KG1 (cell line): ENCODE measurements around the gene CAMK1G.

Experiments
- DNase-seq: peaks from one replicate; lab custom pipeline; 2025; lab: John Stamatoyannopoulos, UW

CAMK1G gene

DNA sequence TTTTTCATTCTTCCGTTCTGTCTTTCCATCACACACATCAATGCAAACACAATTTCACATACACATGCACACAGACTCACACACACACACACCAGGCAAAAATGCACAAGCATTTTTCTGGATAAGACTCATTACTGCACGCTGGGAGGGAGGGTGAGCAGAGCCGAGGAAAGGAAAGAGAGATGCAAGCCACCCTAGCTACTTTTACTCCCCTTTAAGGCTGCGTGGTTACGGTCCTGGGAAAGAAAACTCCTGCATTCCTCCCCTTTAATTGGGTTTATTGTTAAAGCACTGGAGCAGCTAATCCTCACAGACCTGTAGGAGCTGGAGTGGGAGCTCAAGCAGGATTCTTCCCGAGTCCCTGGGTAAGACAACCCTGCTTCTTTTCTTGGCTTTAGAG lies at the start of gene CAMK1G:
Gene CAMK1G (plus strand): TSS at position 307 of the 400 bp plus-strand sequence. CDS start 11,270 bp downstream, outside the sequence.
- no peak for DNase-seq

DNA sequence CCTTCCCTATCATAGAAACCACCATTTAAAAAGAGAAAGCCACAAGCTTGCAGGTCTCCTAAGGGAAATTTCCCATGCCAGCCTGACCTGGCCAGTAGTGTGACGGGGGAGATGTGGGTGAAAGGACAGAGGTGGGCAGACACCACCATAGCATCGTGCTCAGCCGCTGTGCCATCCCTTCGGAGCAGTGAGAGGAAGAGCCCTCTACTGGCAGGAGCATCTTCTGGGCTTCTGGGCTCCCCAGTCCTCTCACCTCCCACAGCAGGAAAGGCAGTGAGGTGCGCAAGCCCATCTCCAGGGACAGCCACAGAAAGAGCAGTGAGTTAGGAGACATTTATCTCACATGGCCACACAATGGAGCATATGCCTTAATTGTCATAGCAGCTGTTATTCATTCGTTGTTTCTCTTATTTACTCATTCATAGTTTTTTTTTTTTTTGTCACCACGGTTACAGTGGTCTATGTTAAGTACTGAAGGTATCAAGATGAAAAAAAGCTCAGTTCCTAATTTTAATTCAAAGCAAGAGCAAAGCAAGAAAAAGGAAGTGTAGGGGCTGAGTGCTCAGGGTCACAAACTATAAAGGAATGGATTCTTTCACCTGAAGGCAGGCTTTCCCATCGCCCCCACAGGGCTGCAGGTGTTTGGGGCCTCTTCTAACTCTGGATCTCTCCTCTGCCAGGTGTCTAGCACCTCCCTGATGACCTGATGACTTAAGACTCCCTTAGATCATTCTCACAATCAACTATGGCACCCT lies 48.8 kb upstream of the CAMK1G start:
- DNase-seq, result no peak

DNA sequence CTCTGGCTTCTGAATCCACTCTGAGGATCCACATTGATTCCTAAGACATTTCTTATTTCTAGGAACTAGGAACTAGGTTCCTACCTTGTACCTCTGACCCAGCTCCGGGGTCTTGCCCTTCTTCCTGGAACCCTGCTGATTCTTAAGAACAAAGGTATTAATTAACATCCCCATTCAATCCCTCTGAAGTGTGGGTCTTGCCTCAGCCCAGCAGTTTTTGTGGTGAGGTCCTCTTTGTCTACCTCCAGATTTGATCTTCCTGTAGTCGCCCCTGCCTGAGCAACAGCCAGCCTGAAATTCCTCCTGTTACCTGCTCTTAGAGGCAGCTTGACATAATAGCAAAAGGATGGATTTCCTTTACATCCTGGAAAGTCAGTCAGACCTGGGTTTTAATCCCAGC lies 46.7 kb upstream of the CAMK1G start:
- DNase-seq, result no peak

DNA sequence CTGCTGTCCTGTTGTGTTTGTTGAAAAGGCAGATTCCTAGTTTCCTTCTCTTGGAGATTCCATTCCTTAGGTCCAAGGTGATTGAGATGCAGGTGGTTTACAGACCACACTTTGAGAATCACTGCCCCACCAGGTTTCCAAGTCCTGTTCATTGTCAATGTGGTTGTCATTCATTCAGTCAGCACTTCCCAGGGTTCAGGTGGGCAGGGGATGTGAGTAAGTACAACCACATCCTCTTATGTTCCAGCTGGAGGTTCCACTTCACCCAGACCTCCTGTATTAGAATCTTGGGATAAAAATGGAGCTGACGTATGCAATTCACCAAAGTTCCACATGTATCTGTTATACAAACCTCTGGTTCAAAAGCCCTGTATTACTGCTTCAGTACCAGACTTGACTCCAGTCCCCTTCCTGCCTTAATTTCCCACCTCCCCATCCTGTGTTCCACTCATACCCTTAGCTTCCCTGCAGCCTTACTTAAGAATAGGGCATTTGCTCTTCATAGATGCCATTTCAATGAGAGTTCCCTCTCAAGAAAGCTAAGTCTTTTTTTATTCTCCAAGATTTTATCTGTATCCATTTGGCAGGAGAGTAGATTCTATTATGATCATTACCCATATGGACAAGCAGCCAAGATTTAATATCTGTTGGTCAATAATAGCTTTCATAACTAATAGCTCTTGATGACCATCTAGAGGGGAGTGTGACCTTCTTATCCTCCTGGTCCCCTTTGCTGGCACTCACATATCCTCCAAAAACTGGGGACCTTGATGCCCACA lies 46.0 kb upstream of the CAMK1G start:
- no peak for DNase-seq

DNA sequence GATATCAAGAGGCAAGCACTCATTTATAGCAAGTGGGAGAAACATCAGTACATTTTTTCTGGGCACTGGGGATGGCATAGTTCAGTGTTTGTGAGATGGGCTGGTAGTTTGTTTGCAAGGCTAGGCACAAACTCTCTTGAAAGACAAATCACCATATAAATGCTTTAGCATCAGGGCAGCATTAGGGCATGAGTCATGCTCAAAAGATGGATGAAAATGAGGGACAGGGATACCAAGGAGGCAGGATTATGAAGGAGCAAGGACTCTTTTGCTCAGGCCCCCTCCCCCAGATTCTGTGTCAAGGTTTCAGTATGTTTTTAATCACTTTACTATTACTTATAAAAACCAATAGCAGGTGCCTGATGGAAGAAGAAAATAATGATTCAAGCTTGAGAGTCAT lies 43.9 kb upstream of the CAMK1G start:
- no peak for DNase-seq

DNA sequence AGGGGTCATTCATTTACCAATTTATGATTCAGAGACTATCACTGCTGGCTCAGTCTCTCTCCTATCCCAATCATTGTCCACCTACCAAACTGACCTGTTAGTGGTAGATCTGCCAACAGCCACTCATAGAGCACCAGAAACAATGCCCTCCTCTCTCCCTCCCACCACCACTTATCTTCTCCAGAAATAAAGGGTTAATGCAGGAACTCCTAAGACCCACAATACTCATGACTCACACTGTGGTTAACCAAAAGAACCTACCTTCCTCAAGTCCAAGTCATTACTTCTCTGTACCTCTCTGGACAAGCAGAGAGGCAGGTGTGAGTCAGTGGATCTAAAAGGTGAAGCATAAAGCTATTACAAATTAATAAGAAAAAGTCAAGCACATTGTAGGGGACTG lies 40.9 kb upstream of the CAMK1G start:
- no peak for DNase-seq

DNA sequence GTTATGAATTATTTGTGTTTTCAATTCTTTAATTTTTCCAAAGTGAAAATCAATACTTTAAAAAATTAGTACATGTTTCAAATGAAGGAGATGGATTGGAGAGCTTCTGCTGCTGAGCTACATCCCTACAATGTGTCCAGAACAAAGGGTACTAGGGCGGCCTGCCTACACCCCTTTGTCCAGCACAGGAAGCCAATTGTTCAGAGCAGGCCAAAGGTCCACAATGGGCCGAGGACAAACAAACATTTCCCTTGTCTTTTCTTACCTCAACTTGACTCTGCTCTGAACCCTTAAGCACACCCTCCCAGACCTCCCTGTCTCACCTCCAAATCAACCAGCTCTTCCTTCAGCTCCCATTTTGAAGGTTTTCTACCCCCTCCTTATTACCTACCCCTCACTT lies 39.4 kb upstream of the CAMK1G start:
- DNase-seq, result no peak

DNA sequence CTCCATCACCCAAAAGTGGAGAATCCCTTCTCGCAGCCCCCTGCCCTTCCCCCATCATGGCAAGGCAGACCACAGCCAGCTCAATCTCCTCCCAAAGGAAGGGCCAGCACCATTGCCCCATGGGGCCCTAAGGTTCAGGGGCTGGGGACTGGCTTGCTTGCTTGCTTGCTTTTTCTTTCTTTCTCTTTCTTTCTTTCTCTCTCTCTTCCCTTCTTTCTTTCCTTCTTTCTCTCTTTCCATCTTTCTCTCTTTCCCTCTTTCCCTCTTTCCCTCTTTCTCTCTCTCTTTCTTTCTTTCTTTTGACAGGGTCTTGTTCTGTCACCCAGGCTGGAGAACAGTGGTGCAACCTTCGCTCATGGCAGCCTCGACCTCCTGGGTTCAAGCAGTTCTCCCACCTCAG lies 38.1 kb upstream of the CAMK1G start:
- no peak for DNase-seq

DNA sequence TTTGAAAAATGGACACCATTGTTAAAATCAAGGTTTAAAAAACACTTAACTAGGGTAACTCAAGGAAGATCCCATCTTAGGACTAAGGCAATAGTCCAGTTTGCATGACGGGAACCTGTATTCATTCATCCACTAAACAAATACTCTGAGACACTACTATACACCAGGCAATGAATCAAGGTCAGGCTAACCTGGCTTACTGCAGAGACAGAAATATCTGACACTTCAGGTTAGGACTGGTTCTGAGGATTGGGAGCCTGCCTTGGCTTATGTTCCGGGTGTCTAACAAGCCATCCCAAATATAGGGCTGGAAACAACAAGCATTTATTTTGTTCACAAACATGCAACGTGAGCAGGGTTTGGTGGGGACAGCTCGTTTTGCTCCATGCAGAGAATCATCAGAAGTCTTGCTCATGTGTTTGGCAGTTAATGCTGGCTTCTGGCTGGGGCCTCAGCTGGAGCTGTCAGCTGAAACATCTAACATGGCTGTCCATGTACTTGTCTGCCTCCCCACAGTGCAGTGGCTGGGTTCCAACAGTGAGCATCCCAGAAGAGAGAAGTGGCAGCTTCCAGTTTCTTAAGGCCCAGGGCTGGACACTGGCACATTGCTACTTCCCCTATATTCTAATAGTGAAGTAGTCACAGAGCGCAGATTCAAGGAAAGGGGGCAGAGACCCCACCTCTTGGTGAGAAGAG lies 37.0 kb upstream of the CAMK1G start:
- DNase-seq, result no peak

DNA sequence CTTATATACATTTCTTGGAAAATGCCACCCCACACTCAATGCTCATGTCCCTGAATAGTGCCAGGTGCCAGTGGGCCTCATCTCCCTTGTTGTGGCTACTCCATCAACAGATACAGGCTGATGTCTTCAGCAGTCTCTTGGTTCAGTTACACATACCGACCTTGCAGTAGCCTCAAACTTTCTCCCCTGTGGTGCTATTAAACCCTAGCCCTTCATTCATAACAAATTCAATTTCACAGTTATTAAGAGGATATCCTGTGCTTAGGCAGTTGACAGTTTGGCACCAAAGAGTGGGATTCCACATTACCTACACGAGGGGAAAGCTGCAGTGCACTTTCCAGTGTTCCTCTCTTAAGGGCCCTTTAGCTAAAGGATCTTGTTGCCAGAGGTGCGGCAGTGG lies 35.9 kb upstream of the CAMK1G start:
- DNase-seq, result no peak

DNA sequence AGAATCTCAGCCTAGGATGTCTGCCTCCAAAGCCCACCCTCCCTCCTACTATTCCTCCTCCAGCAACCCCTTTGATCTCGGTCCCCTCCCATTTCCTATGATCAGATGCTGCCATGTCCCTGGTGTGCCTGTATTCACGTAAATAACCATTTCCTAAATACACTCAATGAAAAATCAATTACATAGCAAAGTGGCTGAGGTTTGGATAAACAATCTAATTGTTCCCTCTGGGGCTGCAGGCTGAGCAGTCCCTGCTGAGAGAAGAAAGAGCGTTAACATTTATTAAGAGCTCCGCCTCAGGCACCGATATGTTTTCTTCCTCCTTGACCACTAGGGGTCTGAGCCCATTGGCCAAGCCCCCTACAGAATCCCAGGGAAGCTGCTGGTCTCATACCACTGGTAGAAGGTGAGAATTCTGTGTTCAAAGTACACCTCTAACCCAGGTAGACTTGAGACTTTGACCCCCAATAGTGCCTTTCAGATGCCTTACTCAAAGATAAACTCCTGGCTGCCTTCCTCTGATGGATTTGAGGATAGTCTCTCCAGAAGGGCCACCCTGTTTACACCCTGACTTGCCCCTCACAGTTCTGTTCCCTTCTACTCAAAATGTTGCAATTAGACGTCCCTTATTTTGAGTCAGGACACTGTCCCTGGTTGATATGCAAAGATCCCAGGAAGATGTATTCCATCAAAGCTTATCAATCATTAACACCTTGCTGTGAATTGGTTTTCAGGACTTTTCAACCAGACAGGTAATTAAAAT lies 33.9 kb upstream of the CAMK1G start:
- no peak for DNase-seq

DNA sequence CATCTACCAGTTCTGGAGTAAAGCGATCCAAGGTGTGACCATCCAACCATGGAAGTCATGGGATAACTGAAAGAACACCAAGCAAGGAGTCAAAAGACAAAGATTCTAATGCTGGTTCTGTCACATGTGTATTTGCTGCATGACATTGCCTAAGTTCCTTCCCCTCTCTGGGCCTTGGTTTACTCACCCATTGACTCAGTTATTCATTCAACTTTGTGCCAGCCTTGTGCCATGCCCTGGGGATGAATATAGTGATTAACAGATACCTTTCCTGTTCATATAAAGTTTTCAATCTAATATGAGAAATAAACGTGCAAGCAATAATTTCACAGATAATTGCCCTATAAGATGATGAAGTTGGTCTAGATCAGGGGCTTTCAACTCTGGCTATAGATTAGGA lies 33.0 kb upstream of the CAMK1G start:
- no peak for DNase-seq

DNA sequence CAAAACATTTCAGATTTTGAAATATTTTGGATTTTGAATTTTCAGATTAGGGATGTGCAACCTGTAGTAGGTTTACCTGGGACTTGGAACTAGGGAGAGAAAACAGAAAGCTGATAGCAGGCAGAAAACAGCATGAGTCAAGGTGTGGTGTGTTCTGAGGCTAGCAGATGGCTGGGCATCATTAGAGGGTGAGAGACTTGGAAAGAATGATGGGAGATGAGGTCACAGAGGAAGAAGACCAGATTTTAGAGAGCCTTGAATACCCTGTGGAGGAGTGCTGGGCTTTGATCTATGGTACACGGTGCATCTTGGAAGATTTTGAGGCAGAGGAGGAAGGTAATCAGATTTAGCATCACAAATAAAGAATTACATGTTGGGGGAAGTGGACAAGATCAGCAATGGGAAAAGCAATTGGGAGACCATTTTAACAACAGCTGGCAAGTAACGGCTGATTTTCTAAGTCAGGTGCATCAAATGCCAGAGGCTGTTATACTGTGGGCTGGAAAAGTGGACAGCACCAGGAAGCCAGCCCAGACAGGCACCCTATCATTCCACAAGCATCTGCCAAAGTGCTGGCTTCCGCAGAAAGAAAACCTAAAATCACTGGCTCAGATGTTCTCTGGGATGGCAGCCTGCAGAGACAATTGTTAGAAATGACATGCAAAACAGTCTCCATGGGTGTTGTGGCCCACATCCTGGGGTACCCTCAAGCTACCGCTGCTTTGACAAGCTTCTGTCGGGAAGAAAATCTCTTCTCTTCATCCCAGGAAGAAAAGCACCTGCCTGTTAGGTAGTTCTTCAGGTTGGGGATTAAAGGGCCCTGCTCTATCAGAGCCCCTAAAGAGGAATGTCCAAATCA lies 30.9 kb upstream of the CAMK1G start:
- no peak for DNase-seq

DNA sequence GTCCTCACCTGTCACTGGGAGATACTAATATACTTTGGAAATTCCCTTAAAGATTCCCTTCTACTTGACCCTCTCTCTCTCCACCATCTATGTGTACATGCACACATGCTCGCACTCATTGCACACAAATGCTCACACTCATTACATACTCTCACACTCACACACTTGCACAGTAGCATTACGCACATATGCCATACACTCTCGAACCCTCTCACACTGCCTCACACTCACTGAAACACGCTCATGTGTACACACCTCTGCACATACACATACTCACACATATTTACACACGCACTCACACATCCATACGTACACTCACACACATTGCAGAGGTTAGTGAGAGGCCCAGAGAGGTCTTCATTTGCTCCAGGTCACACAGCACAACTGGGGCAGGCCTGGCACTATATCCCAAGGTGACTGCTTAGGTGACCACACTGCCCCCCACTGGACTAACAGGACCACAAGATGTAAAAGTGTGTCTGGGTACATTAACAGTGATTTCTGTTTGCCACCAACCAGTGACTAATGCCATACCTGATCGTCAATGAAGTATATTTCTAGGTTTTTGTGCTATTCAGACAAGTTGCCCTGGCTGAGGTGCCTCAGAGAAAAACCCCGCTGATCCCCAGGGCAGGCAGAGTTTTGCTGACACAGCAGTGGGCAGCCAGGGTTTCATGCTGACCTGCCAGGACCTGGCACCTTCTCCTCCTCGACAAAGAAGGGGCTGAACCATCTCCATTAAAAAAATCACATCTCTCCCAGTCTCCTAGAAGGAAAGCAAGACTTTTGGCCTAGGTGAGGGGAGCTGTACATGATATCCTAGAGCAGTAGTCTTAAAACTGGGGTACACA lies 28.5 kb upstream of the CAMK1G start:
- no peak for DNase-seq

DNA sequence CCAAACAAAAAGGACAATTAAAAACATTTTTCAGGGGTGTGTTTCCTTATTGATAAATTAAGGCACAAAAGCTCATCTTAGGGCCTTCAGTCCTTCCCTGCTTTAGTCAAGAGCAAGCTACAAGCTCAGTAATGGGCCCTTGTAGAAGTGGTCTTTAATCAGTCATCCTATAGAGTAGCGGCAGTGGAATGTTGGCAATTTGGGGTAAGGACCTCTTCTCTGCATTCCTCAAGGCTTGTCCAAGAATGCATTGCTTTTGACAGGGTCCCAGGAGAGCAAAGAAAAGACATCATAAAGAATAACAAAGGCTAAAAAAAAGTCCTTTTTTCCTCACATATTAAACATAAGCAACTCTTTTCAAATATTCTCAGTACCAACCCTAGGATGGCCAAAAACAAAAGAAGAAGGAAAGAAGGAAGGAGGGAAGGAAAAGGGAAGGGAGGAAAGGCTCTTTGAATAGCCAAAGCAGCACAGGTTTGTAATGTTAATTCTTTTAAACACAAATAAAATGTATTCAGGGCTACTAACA lies 27.3 kb upstream of the CAMK1G start:
- no peak for DNase-seq

DNA sequence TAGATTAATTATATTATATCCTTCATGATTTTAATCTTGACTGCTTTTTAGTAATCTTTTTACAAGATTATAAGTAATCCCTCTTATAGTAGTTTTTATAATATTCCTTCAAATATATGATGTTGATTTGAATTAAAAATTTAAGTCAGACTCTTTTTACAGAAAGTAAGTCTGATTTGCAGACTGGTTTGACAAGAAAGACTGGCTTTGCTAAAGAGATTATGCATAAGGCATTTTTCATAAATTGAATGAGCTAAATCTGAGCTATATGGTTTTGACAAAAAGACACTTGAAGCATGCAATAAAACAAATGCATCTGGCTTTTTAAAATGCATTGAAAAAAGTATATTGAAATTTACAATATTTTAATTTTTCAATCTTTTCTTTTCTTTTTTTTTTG lies 26.3 kb upstream of the CAMK1G start:
- no peak for DNase-seq

DNA sequence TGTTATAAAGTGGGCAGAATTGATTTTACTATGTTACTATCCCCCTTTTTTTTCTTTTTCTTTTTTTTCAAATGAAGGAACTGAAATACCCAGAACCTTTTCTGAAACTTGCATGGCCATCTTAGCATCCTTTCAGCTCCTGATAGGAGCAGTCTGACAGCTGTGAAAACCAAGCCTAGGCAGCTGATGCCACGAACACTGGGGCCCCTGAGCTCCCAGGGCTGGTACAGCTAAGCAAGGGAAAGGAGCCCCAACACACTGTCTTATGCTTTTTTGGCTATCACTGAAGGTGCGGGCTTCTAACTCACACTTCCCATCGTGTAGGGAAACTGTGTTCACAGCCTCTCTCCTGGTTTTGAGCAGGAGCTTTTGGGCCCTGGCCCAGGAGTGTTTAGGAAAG lies 23.0 kb upstream of the CAMK1G start:
- no peak for DNase-seq

DNA sequence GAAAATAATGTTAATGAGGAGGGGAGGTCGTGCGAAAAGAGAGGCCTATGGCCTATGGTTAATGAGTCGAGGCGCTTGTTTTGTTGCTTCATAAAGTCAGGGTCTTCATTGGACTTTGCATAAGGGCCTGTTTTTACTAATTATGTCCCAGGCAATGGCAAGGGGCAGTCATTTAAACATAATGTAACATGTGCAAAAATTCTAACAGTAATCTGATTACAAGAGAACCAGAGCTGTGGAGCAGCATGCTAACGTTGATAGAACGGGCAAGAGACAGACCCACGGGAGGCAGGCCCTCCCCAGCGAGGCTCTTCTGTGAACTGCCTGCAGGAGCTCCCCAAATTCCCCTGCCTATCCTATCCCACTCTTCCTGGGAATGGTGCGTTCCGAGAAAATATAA lies 22.6 kb upstream of the CAMK1G start:
- DNase-seq, result no peak

DNA sequence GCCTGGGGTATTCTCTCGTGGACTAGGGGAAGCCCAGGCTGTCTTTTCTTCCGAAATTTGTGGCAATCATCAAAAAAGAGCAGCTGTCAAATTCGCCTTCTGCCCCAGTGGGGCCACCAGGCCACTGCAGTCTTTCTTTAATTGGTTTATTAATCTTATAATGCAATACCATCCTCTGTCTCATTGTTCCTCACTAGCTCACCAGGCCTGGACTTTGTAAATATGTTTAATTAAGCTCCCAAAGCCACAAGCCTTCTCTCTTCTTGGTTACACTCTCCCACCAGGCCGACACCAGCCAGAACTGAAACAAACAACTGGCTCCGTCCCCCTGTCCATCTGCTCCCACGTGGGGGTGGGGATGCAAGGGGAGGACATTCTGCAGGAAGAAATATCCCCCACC lies 22.0 kb upstream of the CAMK1G start:
- DNase-seq, result no peak

DNA sequence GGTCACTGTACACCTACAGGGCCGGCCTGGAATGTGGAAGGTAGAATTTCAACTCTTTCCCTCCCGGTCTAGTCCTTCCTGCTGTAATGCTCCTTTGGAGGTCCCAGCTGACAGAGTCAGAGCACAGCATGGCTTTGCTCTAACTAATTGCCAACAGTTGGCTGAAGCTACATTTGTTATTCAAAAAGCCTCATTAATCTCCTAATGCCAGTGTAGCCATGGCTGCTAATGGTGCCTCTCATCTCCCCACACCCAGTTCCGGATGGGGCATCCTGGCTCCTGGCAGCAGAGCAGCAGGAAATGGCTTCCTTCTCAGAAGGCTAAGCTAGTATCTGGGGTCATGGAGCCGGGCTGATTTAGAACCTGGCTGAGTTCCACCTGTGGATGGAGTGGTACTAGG lies 18.7 kb upstream of the CAMK1G start:
- no peak for DNase-seq
